GM10266 (cell line): Measurements from ENCODE around the gene THSD7B.
"Not testable (repeated sequence)": the region's sequence is repeated elsewhere in the genome, so short reads cannot be mapped to it uniquely, and the experiment has no call there.

Experiments used
- DNase-seq: peaks from one replicate; pipeline ENCODE4 v3.0.0; 2012; ENCODE audit errors: extremely low spot score
- CTCF ChIP-seq: IDR thresholded peaks from 2 replicates; pipeline ENCODE4 v1.5.1; 2012; ENCODE audit warnings: mild to moderate bottlenecking, low read depth; ENCODE audit not compliant: control insufficient read depth, insufficient read depth; ENCODE audit errors: missing control alignments

THSD7B gene

GRCh38 chr2:137302957-137303356 lies 537.6 kb downstream of the THSD7B start:
- DNase-seq: no peak
- no peak for TF ChIP-seq CTCF

- DNase-seq: no peak
- no peak for TF ChIP-seq CTCF
Observed at GRCh38 chr2:137316075-137316474, 550.7 kb downstream of the THSD7B start.

GRCh38 chr2:137321566-137321965 lies 556.2 kb downstream of the THSD7B start:
- TF ChIP-seq CTCF: no peak
- no peak for DNase-seq

GRCh38 chr2:137331562-137331961 lies 566.2 kb downstream of the THSD7B start:
- not testable (repeated sequence) for DNase-seq

GRCh38 chr2:137333386-137334165 lies 568.2 kb downstream of the THSD7B start:
- no peak for TF ChIP-seq CTCF
- no peak for DNase-seq

- no peak for TF ChIP-seq CTCF
- DNase-seq: no peak
Observed at GRCh38 chr2:137336067-137336466, 570.7 kb downstream of the THSD7B start.

GRCh38 chr2:137339051-137339450 lies 573.7 kb downstream of the THSD7B start:
- no peak for TF ChIP-seq CTCF
- DNase-seq: no peak

- TF ChIP-seq CTCF: no peak
- no peak for DNase-seq
Observed at GRCh38 chr2:137345994-137346393, 580.6 kb downstream of the THSD7B start.
